NCI-H2227 (cell line): ENCODE results near the gene PSTPIP2.
"Not testable (repeated sequence)": the region's sequence is repeated elsewhere in the genome, so short reads cannot be mapped to it uniquely, and the experiment has no call there.

Experiments
- DNase-seq: peaks from one replicate; lab custom pipeline; 2025; ENCODE audit not compliant: unreplicated experiment; lab: John Stamatoyannopoulos, UW

PSTPIP2 gene

GRCh38 chr18:46071653-46072375, at the start of gene PSTPIP2:
TSS of gene PSTPIP2 (minus strand) at chr18:46072260. CDS start at chr18:46072188, 72 bp downstream.
- DNase-seq, result peak; percentile 62

GRCh38 chr18:46113751-46114150, 41.7 kb upstream of the PSTPIP2 start:
- no peak for DNase-seq

- no peak for DNase-seq
These were observed 38.3 kb upstream of the PSTPIP2 start for GRCh38 chr18:46110406-46110805.

- DNase-seq, result no peak
These were observed 37.3 kb upstream of the PSTPIP2 start for GRCh38 chr18:46109386-46109785.

GRCh38 chr18:46104128-46104911, 32.3 kb upstream of the PSTPIP2 start, which contains the start of gene HAUS1:
TSS of gene HAUS1 (plus strand) at chr18:46104385. CDS start at chr18:46104412, 27 bp downstream.
- DNase-seq, result peak; percentile 98

GRCh38 chr18:46099463-46099862, 27.4 kb upstream of the PSTPIP2 start:
- DNase-seq, result no peak

- DNase-seq, result no peak
These were observed 26.5 kb upstream of the PSTPIP2 start for GRCh38 chr18:46098616-46098933.

GRCh38 chr18:46097801-46098615, 25.9 kb upstream of the PSTPIP2 start, which contains the start of gene ATP5F1A:
TSS of gene ATP5F1A (minus strand) at chr18:46098296. CDS start at chr18:46098231, 65 bp downstream.
- DNase-seq, result peak; percentile 85

- no peak for DNase-seq
These were observed 25.4 kb upstream of the PSTPIP2 start for GRCh38 chr18:46097431-46097800.

GRCh38 chr18:46096651-46097300, 24.7 kb upstream of the PSTPIP2 start:
- no peak for DNase-seq

- DNase-seq, result no peak
These were observed 23.5 kb upstream of the PSTPIP2 start for GRCh38 chr18:46095532-46095931.

- DNase-seq, result not testable (repeated sequence)
These were observed 16.4 kb upstream of the PSTPIP2 start for GRCh38 chr18:46088501-46088900.

GRCh38 chr18:46084431-46084830, 12.4 kb upstream of the PSTPIP2 start:
- no peak for DNase-seq

GRCh38 chr18:46080156-46080555, 8.1 kb upstream of the PSTPIP2 start:
- no peak for DNase-seq

GRCh38 chr18:46079336-46079735, 7.3 kb upstream of the PSTPIP2 start:
- DNase-seq, result no peak

- peak; percentile 81 for DNase-seq
These were observed 1.6 kb upstream of the PSTPIP2 start for GRCh38 chr18:46073474-46074331.

- no peak for DNase-seq
These were observed 899 bp upstream of the PSTPIP2 start for GRCh38 chr18:46072959-46073358.

- no peak for DNase-seq
These were observed 362 bp upstream of the PSTPIP2 start for GRCh38 chr18:46072376-46072867.

GRCh38 chr18:46070815-46071652, 1.0 kb downstream of the PSTPIP2 start:
- DNase-seq, result no peak
